Astrocyte (in vitro differentiated cells and primary cell): ENCODE results near the gene ATXN1. TPM values are rescaled to one million over a fixed set of nuclear protein-coding genes. Genes with fewer than 3 reads are reported as not detected.

Experiments
- DNase-seq: peaks from one replicate; pipeline ENCODE4 v3.0.0-alpha.2; 2010; ENCODE audit warnings: low read depth
- FAIRE-seq: peaks from 2 replicates; lab custom pipeline; 2011; peaks lifted over from hg19 to GRCh38; lab: Jason Lieb, UNC
- H2AFZ ChIP-seq: 2 replicates; pipeline ENCODE4 v1.6.0; 2012; ENCODE audit warnings: low read depth, low read length, inconsistent platforms
- H3K27ac ChIP-seq: 2 replicates; pipeline ENCODE4 v1.5.1; 2011; ENCODE audit warnings: low read depth, low read length, inconsistent platforms
- H3K27me3 ChIP-seq: 2 replicates; pipeline ENCODE4 v1.6.0; 2011; ENCODE audit warnings: low read length, inconsistent platforms; ENCODE audit not compliant: insufficient read depth
- H3K36me3 ChIP-seq: 2 replicates; pipeline ENCODE4 v1.5.1; 2011; ENCODE audit warnings: low read length, inconsistent platforms; ENCODE audit not compliant: insufficient read depth
- H3K4me1 ChIP-seq: 2 replicates; pipeline ENCODE4 v1.5.1; 2011; ENCODE audit warnings: low read length, inconsistent platforms; ENCODE audit not compliant: insufficient read depth
- H3K4me2 ChIP-seq: 2 replicates; pipeline ENCODE4 v1.6.0; 2012; ENCODE audit warnings: low read length, inconsistent platforms
- H3K4me3 ChIP-seq: 2 replicates; pipeline ENCODE4 v1.5.1; 2011; ENCODE audit warnings: low read depth, mild to moderate bottlenecking, low read length, inconsistent platforms; ENCODE audit not compliant: insufficient read depth
- H3K79me2 ChIP-seq: 2 replicates; pipeline ENCODE4 v1.6.0; 2012; ENCODE audit warnings: mild to moderate bottlenecking, low read length, inconsistent platforms; ENCODE audit not compliant: insufficient read depth
- H3K9ac ChIP-seq: 2 replicates; pipeline ENCODE4 v1.6.0; 2012; ENCODE audit warnings: mild to moderate bottlenecking, low read length, inconsistent platforms
- H3K9me3 ChIP-seq: 2 replicates; pipeline ENCODE4 v1.5.1; 2012; ENCODE audit warnings: low read depth, mild to moderate bottlenecking, low read length, inconsistent platforms; ENCODE audit not compliant: insufficient read depth
- H4K20me1 ChIP-seq: 2 replicates; pipeline ENCODE4 v1.6.0; 2012; ENCODE audit warnings: low read length, inconsistent platforms; ENCODE audit not compliant: insufficient read depth
- H3K27ac Mint-ChIP-seq: one replicate; pipeline ENCODE4 v1.8.0; 2021; ENCODE audit warnings: mild to moderate bottlenecking, mixed read lengths; ENCODE audit not compliant: unreplicated experiment
- H3K27me3 Mint-ChIP-seq: one replicate; pipeline ENCODE4 v1.8.0; 2021; ENCODE audit warnings: low read depth, mixed read lengths; ENCODE audit not compliant: unreplicated experiment
- H3K36me3 Mint-ChIP-seq: one replicate; pipeline ENCODE4 v1.8.0; 2021; ENCODE audit warnings: low read depth, mixed read lengths; ENCODE audit not compliant: unreplicated experiment
- H3K4me1 Mint-ChIP-seq: one replicate; pipeline ENCODE4 v1.8.0; 2021; ENCODE audit warnings: low read depth, mixed read lengths; ENCODE audit not compliant: unreplicated experiment
- H3K4me3 Mint-ChIP-seq: one replicate; pipeline ENCODE4 v1.8.0; 2021; ENCODE audit warnings: mild to moderate bottlenecking, moderate library complexity, mixed read lengths; ENCODE audit not compliant: unreplicated experiment
- H3K9me3 Mint-ChIP-seq: one replicate; pipeline ENCODE4 v1.8.0; 2021; ENCODE audit warnings: mild to moderate bottlenecking, mixed read lengths; ENCODE audit not compliant: unreplicated experiment
- CTCF ChIP-seq: IDR thresholded peaks from 2 replicates; pipeline ENCODE4 v1.5.1; 2011; ENCODE audit warnings: low read depth, mild to moderate bottlenecking, inconsistent platforms, low read length, moderate library complexity; ENCODE audit not compliant: insufficient read depth
- EZH2 ChIP-seq: IDR thresholded peaks from 2 replicates; pipeline ENCODE4 v1.6.1; 2012; ENCODE audit warnings: mild to moderate bottlenecking, low read length, inconsistent platforms; ENCODE audit not compliant: insufficient read depth
- total RNA-seq: library from RNA; stranded (reverse); gene quantifications from 2 replicates; pipeline ENCODE4 v1.2.1, GENCODE V29; 2021

Gene ATXN1
- total RNA-seq, 1 donor from 2014 or later: 70.9 TPM

DNA sequence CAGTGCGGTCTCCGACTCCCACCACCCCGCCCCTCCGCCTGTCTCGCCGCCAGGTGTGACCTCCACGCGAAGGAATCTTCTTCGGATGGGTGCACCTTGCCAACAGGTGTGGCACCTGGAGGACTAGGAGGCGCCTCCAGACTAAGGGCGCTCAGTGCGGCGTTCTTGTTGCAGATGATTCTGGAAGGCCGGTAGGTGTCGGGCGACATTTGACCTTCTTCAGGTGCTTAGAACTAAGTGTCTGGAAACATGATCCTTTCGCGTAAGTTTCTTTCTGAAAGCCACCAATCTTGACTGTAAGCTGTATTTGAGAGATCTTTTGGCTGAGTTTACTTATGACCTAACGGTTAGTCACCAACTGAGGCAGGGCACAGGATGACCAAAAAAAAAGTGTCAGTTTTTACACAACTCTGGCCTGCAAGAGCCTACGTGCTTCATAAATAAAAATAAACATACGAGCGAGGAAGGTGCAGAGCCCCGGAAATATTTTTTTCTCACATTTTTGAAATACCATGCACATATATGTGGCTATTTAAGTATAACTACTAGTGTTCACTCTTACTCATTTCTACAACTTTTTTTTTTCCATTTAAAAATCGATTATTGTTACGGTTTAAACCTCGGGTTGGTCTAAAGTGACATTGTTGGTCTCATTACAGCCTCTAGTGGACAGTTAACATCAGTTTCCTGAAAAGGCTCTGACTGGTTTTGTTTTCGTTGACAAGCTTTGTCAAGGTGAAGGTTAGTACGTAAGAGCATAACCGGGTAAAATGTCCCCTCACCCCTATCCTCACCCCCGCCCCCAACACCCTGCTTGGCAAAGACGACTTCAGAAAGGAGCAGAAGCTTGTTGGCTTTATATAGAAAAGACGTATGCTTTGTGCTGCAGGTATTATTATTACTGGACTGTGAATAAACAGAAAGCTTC lies 1.6 kb upstream of the ATXN1 start:
- H3K27ac ChIP-seq: peak overlapping the region; percentile 93
- no peak overlapping the region for H2AFZ ChIP-seq
- peaks cover 60% of the 10 kb centered on the region for H3K4me1 ChIP-seq
- H3K27me3 ChIP-seq: no peaks in the 10 kb centered on the region
- Mint-ChIP-seq H3K36me3 (no peaks in the 10 kb centered on the region), H3K4me3 (peak overlapping the region; percentile 92), H3K4me1 (peaks cover 45% of the 10 kb centered on the region), H3K27ac (peak overlapping the region; percentile 96), H3K9me3 (no peaks in the 10 kb centered on the region), H3K27me3 (no peaks in the 10 kb centered on the region)
- peak overlapping the region; percentile 84 for H3K4me3 ChIP-seq
- H3K79me2 ChIP-seq: peaks cover 44% of the 10 kb centered on the region
- H3K9me3 ChIP-seq: no peaks in the 10 kb centered on the region
- H3K9ac ChIP-seq: peak overlapping the region; percentile 99
- TF ChIP-seq CTCF: peak; percentile 81
- TF ChIP-seq EZH2: no peak
- FAIRE-seq (peak; percentile 47), DNase-seq (peak; percentile 93)
- H3K4me2 ChIP-seq: peak overlapping the region; percentile 97
- peaks cover 15% of the 10 kb centered on the region for H4K20me1 ChIP-seq
- H3K36me3 ChIP-seq: no peaks in the 10 kb centered on the region

DNA sequence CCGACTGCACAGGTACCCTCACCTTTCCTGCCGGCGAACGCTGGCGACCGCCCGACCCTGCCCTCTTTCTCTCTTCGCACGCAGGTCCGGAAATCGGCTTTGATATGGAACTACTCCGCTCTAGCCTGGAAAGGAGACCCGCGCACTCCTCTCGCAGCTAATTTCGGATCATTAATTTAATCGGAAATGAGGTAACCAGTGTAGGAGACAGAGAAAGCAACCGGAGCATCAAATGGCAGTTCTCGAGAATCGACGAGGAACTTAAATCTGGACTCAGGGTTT lies 949 bp upstream of the ATXN1 start:
- FAIRE-seq (no peak), DNase-seq (no peak)
- peak overlapping the region; percentile 96 for H3K27ac Mint-ChIP-seq
- Histone ChIP-seq H3K9me3 (no peaks in the 10 kb centered on the region), H3K4me1 (peaks cover 56% of the 10 kb centered on the region), H3K4me3 (peak overlapping the region; percentile 84), H3K4me2 (peak overlapping the region; percentile 97), H3K27ac (peak overlapping the region; percentile 93), H4K20me1 (peaks cover 18% of the 10 kb centered on the region), H3K27me3 (no peaks in the 10 kb centered on the region), H3K36me3 (no peaks in the 10 kb centered on the region), H3K9ac (peak overlapping the region; percentile 99), H3K79me2 (peaks cover 50% of the 10 kb centered on the region), H2AFZ (peak overlapping the region; percentile 50)
- TF ChIP-seq CTCF (no peak), EZH2 (no peak)
- H3K27me3 Mint-ChIP-seq: no peaks in the 10 kb centered on the region
- H3K4me1 Mint-ChIP-seq: peaks cover 44% of the 10 kb centered on the region
- H3K9me3 Mint-ChIP-seq: no peaks in the 10 kb centered on the region
- H3K4me3 Mint-ChIP-seq: peak overlapping the region; percentile 92
- no peaks in the 10 kb centered on the region for H3K36me3 Mint-ChIP-seq
